Panc1 (cell line): ENCODE measurements around the gene TMEM209.

ENCODE experiments used
- CTCF ChIP-seq: fragments of 450-650 bp; IDR thresholded peaks from 2 replicates; pipeline ENCODE4 v1.5.1; 2017; ENCODE audit warnings: mild to moderate bottlenecking
- POLR2AphosphoS5 ChIP-seq: IDR thresholded peaks from 2 replicates; pipeline ENCODE4 v1.6.1; 2012; ENCODE audit warnings: mild to moderate bottlenecking, low read depth, low read length, moderate library complexity
- REST ChIP-seq, 2 experiments: IDR thresholded peaks; 2 replicates each; pipeline ENCODE4 v1.6.1; 2011 to 2012; ENCODE audit warnings: low read depth in 2 of 2, control low read depth in 1 of 2, low read length in 1 of 2, mild to moderate bottlenecking in 1 of 2, moderate library complexity in 1 of 2; ENCODE audit not compliant: insufficient read depth in 1 of 2
- SIN3A ChIP-seq: IDR thresholded peaks from 2 replicates; pipeline ENCODE4 v1.6.1; 2012; ENCODE audit warnings: low read depth, mild to moderate bottlenecking, low read length, moderate library complexity, borderline replicate concordance; ENCODE audit not compliant: insufficient read depth
- TCF7L2 ChIP-seq: IDR thresholded peaks from 2 replicates; pipeline ENCODE4 v1.6.1; 2011; ENCODE audit warnings: mild to moderate bottlenecking, low read depth, low read length, inconsistent platforms

- TF ChIP-seq REST (IDR thresholded peaks at IDR 0.05; ENCODE audit: insufficient read depth in 1 of 2, low read depth in 2 of 2, low read length in 1 of 2), result no peak
- TF ChIP-seq CTCF, result no peak
- no peak for TF ChIP-seq POLR2AphosphoS5
- no peak for TF ChIP-seq SIN3A
- no peak for TF ChIP-seq TCF7L2
Measured at GRCh38 chr7:130136579-130137167, 68.5 kb downstream of the TMEM209 start.
